PFSK-1 (cell line): ENCODE data around the gene GCLC.

Source experiments
- SIN3A ChIP-seq: IDR thresholded peaks from 2 replicates; pipeline ENCODE4 v1.6.1; 2012; ENCODE audit warnings: mild to moderate bottlenecking, low read length, moderate library complexity, borderline replicate concordance; ENCODE audit not compliant: insufficient read depth
- TAF1 ChIP-seq: IDR thresholded peaks from 2 replicates; pipeline ENCODE4 v1.6.1; 2012; ENCODE audit warnings: low read length, control low read depth, borderline replicate concordance; ENCODE audit not compliant: insufficient read depth
- TF ChIP-seq, protein P1 (sequence below), 2 experiments: IDR thresholded peaks; 2 replicates each; pipeline versions ENCODE4 v1.6.1 to v1.8.0; 2011 to 2012; ENCODE audit warnings: low read depth in 2 of 2, low read length in 2 of 2, control low read depth in 1 of 2, inconsistent platforms in 1 of 2, mild to moderate bottlenecking in 1 of 2, moderate library complexity in 1 of 2; ENCODE audit not compliant: insufficient read depth in 1 of 2

DNA sequence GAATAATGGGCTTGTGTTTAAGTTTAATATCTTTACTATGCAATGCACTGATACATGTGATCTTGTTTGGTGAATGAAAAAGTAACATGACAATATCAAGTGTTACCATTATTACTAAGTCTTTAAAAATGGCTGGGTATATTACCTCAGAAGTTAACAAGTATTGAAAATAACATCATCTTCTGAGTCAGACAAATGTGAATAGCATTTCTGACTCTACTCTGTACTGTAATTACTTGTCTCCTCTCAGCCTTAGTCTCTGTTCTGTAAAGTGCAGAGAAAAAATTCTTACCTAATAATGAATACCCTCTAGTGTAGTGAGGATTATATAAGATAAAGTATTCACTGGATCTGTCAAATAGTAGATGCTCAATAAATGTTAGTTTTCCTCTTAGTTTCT, 47.0 kb upstream of the GCLC start:
- no peak for TF ChIP-seq TAF1
- TF ChIP-seq SIN3A = no peak
- TF ChIP-seq, protein P1, sequence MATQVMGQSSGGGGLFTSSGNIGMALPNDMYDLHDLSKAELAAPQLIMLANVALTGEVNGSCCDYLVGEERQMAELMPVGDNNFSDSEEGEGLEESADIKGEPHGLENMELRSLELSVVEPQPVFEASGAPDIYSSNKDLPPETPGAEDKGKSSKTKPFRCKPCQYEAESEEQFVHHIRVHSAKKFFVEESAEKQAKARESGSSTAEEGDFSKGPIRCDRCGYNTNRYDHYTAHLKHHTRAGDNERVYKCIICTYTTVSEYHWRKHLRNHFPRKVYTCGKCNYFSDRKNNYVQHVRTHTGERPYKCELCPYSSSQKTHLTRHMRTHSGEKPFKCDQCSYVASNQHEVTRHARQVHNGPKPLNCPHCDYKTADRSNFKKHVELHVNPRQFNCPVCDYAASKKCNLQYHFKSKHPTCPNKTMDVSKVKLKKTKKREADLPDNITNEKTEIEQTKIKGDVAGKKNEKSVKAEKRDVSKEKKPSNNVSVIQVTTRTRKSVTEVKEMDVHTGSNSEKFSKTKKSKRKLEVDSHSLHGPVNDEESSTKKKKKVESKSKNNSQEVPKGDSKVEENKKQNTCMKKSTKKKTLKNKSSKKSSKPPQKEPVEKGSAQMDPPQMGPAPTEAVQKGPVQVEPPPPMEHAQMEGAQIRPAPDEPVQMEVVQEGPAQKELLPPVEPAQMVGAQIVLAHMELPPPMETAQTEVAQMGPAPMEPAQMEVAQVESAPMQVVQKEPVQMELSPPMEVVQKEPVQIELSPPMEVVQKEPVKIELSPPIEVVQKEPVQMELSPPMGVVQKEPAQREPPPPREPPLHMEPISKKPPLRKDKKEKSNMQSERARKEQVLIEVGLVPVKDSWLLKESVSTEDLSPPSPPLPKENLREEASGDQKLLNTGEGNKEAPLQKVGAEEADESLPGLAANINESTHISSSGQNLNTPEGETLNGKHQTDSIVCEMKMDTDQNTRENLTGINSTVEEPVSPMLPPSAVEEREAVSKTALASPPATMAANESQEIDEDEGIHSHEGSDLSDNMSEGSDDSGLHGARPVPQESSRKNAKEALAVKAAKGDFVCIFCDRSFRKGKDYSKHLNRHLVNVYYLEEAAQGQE (IDR thresholded peaks at IDR 0.05; ENCODE audit: insufficient read depth in 1 of 2, low read depth in 2 of 2, low read length in 2 of 2) = no peak
